Measurements from ENCODE around the gene XPA. TPM values are rescaled to one million over a fixed set of nuclear protein-coding genes. Genes with fewer than 3 reads are reported as not detected.

Gene XPA
- total RNA-seq, 1 donor = 8.7 TPM

DNA sequence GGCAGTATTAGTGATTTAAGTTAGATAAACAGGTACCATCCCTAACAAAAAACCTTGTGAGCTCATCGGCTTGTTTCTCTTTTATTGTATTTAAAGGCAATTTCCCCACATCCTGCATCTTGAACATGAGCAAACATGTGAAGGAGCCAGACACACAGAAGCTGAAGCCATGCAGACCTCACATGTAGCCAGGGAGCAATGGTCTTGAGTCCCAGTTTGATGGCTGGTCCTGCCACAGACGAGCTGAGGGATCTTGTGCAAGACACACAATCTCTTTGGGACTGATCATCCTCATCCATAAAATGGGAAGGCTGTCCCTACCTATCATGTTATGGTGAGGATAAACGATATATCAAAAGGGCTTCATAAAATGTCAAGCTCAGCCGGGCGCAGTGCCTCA lies 29.6 kb upstream of the XPA start:
- no peaks in the 10 kb centered on the region for H3K79me2 ChIP-seq (ENCODE audit: insufficient read depth, low read length)
- DNase-seq (ENCODE audit: insufficient read length, low spot score, missing footprints) = no peak
- no peak overlapping the region for H3K27ac ChIP-seq (ENCODE audit: low read depth, low read length)
- no peak for TF ChIP-seq CTCF (IDR thresholded peaks at IDR 0.05; ENCODE audit: extremely low read depth, low read depth, low read length)
- H3K4me3 ChIP-seq (ENCODE audit: insufficient read depth, low read length) = no peak overlapping the region
- H2AFZ ChIP-seq (ENCODE audit: low read length) = no peak overlapping the region
- H3K4me2 ChIP-seq (ENCODE audit: insufficient read depth, low read length) = no peak overlapping the region
- no peaks in the 10 kb centered on the region for H3K36me3 ChIP-seq (ENCODE audit: insufficient read depth, low read length)
- H3K27me3 ChIP-seq (ENCODE audit: insufficient read depth, low read length) = peaks cover 64% of the 10 kb centered on the region
- no peaks in the 10 kb centered on the region for H3K4me1 ChIP-seq (ENCODE audit: insufficient read depth, low read length)
- peaks cover 2% of the 10 kb centered on the region for H3K9me3 ChIP-seq (ENCODE audit: low read depth, low read length)
- H4K20me1 ChIP-seq (ENCODE audit: insufficient read depth, low read length) = no peaks in the 10 kb centered on the region

GRCh38 chr9:97723819-97724218 lies 26.7 kb upstream of the XPA start:
- no peak for TF ChIP-seq CTCF (IDR thresholded peaks at IDR 0.05; ENCODE audit: extremely low read depth, low read depth, low read length)
- Histone ChIP-seq H3K79me2 (ENCODE audit: insufficient read depth, low read length) (no peaks in the 10 kb centered on the region), H3K4me3 (ENCODE audit: insufficient read depth, low read length) (no peak overlapping the region), H3K27me3 (ENCODE audit: insufficient read depth, low read length) (peaks cover 60% of the 10 kb centered on the region), H2AFZ (ENCODE audit: low read length) (no peak overlapping the region), H4K20me1 (ENCODE audit: insufficient read depth, low read length) (no peaks in the 10 kb centered on the region), H3K36me3 (ENCODE audit: insufficient read depth, low read length) (no peaks in the 10 kb centered on the region), H3K27ac (ENCODE audit: low read depth, low read length) (no peak overlapping the region), H3K4me1 (ENCODE audit: insufficient read depth, low read length) (no peaks in the 10 kb centered on the region), H3K9me3 (ENCODE audit: low read depth, low read length) (no peaks in the 10 kb centered on the region), H3K4me2 (ENCODE audit: insufficient read depth, low read length) (no peak overlapping the region)
- DNase-seq (ENCODE audit: insufficient read length, low spot score, missing footprints) = no peak

GRCh38 chr9:97722331-97722730 lies 25.2 kb upstream of the XPA start:
- H3K4me2 ChIP-seq (ENCODE audit: insufficient read depth, low read length) = no peak overlapping the region
- no peak overlapping the region for H3K27ac ChIP-seq (ENCODE audit: low read depth, low read length)
- no peak overlapping the region for H3K4me3 ChIP-seq (ENCODE audit: insufficient read depth, low read length)
- H3K4me1 ChIP-seq (ENCODE audit: insufficient read depth, low read length) = no peaks in the 10 kb centered on the region
- H3K79me2 ChIP-seq (ENCODE audit: insufficient read depth, low read length) = no peaks in the 10 kb centered on the region
- DNase-seq (ENCODE audit: insufficient read length, low spot score, missing footprints) = no peak
- no peaks in the 10 kb centered on the region for H4K20me1 ChIP-seq (ENCODE audit: insufficient read depth, low read length)
- H2AFZ ChIP-seq (ENCODE audit: low read length) = no peak overlapping the region
- no peaks in the 10 kb centered on the region for H3K9me3 ChIP-seq (ENCODE audit: low read depth, low read length)
- peaks cover 48% of the 10 kb centered on the region for H3K27me3 ChIP-seq (ENCODE audit: insufficient read depth, low read length)
- TF ChIP-seq CTCF (IDR thresholded peaks at IDR 0.05; ENCODE audit: extremely low read depth, low read depth, low read length) = no peak
- no peaks in the 10 kb centered on the region for H3K36me3 ChIP-seq (ENCODE audit: insufficient read depth, low read length)

DNA sequence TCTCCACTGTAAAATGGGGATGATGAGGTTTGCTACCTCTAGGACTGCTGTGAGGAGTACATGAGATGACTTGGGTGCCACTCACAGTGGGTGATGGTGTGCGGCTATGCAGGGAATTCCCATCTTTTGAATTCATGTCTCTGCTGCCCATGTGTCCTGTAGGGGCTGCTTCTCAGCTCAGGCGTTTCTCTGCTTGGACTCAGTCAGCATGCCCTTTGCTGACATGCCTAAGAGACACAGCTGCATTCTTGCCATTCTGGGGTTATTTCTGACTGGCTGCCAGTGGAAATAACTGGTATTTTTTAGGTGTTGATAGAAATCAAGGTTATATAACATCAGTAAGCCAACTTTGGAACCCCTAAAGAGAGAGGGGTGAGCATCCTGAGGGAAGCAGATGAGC lies 24.3 kb upstream of the XPA start:
- Histone ChIP-seq H3K9me3 (ENCODE audit: low read depth, low read length) (no peaks in the 10 kb centered on the region), H3K27ac (ENCODE audit: low read depth, low read length) (no peak overlapping the region), H3K4me3 (ENCODE audit: insufficient read depth, low read length) (no peak overlapping the region), H3K79me2 (ENCODE audit: insufficient read depth, low read length) (no peaks in the 10 kb centered on the region), H3K4me1 (ENCODE audit: insufficient read depth, low read length) (no peaks in the 10 kb centered on the region), H3K27me3 (ENCODE audit: insufficient read depth, low read length) (peaks cover 42% of the 10 kb centered on the region), H4K20me1 (ENCODE audit: insufficient read depth, low read length) (no peaks in the 10 kb centered on the region), H2AFZ (ENCODE audit: low read length) (no peak overlapping the region), H3K4me2 (ENCODE audit: insufficient read depth, low read length) (no peak overlapping the region), H3K36me3 (ENCODE audit: insufficient read depth, low read length) (no peaks in the 10 kb centered on the region)
- no peak for TF ChIP-seq CTCF (IDR thresholded peaks at IDR 0.05; ENCODE audit: extremely low read depth, low read depth, low read length)
- DNase-seq (ENCODE audit: insufficient read length, low spot score, missing footprints) = peak; percentile 23

Measured in osteoblast (primary cell).